IMR-90 (cell line): ENCODE results near the gene ADAMTS16. TPM values are rescaled to one million over a fixed set of nuclear protein-coding genes. Genes with fewer than 3 reads are reported as not detected.

Experiments used
- ATAC-seq: fragments of 200-7000 bp; cut with Tn5 transposase; 2 replicates; pipeline ENCODE4 v1.9.1; 2020; ENCODE audit warnings: low read depth, mild to moderate bottlenecking, moderate library complexity
- BruUV-seq: library from RNA; stranded (reverse); fragments of 400-500 nt; replicated peaks from 2 replicates; lab custom pipeline; 2021; lab: Mats Ljungman, UMichigan
- CTCF ChIA-PET: fragments of 300-600 bp; formaldehyde crosslinking; extraction: SDS; loops from one replicate; lab custom pipeline; 2021; ENCODE audit warnings: antibody characterized with exemption; lab: Yijun Ruan, JAX
- POLR2A ChIA-PET: fragments of 300-600 bp; sonication (Branson Sonifier 250); formaldehyde crosslinking; loops from one replicate; lab custom pipeline; 2022; ENCODE audit warnings: antibody characterized with exemption; ENCODE audit not compliant: unreplicated experiment; lab: Charles Lee
- DNase-seq: peaks from one replicate; pipeline ENCODE4 v3.0.0; 2013
- H2AFZ ChIP-seq: replicated peaks from 2 replicates; pipeline ENCODE3; 2013; ENCODE audit warnings: low read length, mild to moderate bottlenecking; ENCODE audit not compliant: poor library complexity
- H2AK5ac ChIP-seq: 2 replicates; pipeline ENCODE4 v1.6.1; 2013; ENCODE audit warnings: low read depth, low read length, inconsistent platforms
- H2AK9ac ChIP-seq: replicated peaks from 2 replicates; pipeline ENCODE3; 2013; ENCODE audit warnings: mild to moderate bottlenecking, low read depth, low read length, moderate library complexity; ENCODE audit not compliant: poor library complexity
- H2BK120ac ChIP-seq: 2 replicates; pipeline ENCODE4 v1.6.1; 2013; ENCODE audit warnings: low read depth, low read length, inconsistent platforms
- H2BK15ac ChIP-seq: 3 replicates; pipeline ENCODE4 v1.6.1; 2013; ENCODE audit warnings: low read depth, low read length, inconsistent platforms
- H2BK20ac ChIP-seq: 2 replicates; pipeline ENCODE4 v1.6.1; 2013; ENCODE audit warnings: low read depth, mild to moderate bottlenecking, inconsistent platforms, low read length, moderate library complexity
- H2BK5ac ChIP-seq: 2 replicates; pipeline ENCODE4 v1.6.1; 2013; ENCODE audit warnings: mild to moderate bottlenecking, low read depth, low read length, inconsistent platforms; ENCODE audit not compliant: poor library complexity, severe bottlenecking
- H3K14ac ChIP-seq: replicated peaks from 2 replicates; pipeline ENCODE4 v1.6.1; 2013; ENCODE audit warnings: low read depth, low read length, inconsistent platforms
- H3K18ac ChIP-seq: 2 replicates; pipeline ENCODE4 v1.6.1; 2013; ENCODE audit warnings: low read depth, low read length, control low read depth
- H3K23ac ChIP-seq: 2 replicates; pipeline ENCODE4 v1.6.1; 2013; ENCODE audit warnings: low read depth, low read length, inconsistent platforms
- H3K27ac ChIP-seq: 2 replicates; pipeline ENCODE4 v1.5.1; 2013; ENCODE audit warnings: mild to moderate bottlenecking, control low read depth, low read length; ENCODE audit not compliant: insufficient read depth
- H3K27me3 ChIP-seq: 2 replicates; pipeline ENCODE4 v1.6.1; 2013; ENCODE audit warnings: low read length; ENCODE audit not compliant: control insufficient read depth, insufficient read depth
- H3K36me3 ChIP-seq: 2 replicates; pipeline ENCODE4 v1.6.1; 2013; ENCODE audit warnings: low read length, mixed read lengths; ENCODE audit not compliant: control insufficient read depth, insufficient read depth
- H3K4ac ChIP-seq: 2 replicates; pipeline ENCODE4 v1.6.1; 2013; ENCODE audit warnings: low read depth, low read length, inconsistent platforms
- H3K4me1 ChIP-seq: 2 replicates; pipeline ENCODE4 v1.6.1; 2013; ENCODE audit warnings: low read length, mixed read lengths; ENCODE audit not compliant: control insufficient read depth, insufficient read depth
- H3K4me2 ChIP-seq: 2 replicates; pipeline ENCODE4 v1.6.1; 2013; ENCODE audit warnings: low read depth, mild to moderate bottlenecking, control low read depth, low read length, moderate library complexity
- H3K4me3 ChIP-seq: 2 replicates; pipeline ENCODE4 v1.5.1; 2013; ENCODE audit warnings: low read depth, mild to moderate bottlenecking, control low read depth, low read length, moderate library complexity; ENCODE audit not compliant: insufficient read depth
- H3K56ac ChIP-seq: 2 replicates; pipeline ENCODE4 v1.6.1; 2013; ENCODE audit warnings: low read length, inconsistent platforms; ENCODE audit not compliant: insufficient read depth; ENCODE audit errors: extremely low read depth
- H3K79me1 ChIP-seq, 2 experiments: 2 replicates each; pipeline ENCODE4 v1.6.1; 2013; ENCODE audit warnings: low read length in 2 of 2, inconsistent platforms in 1 of 2, low read depth in 1 of 2
- H3K9ac ChIP-seq: 2 replicates; pipeline ENCODE4 v1.6.1; 2013; ENCODE audit warnings: low read depth, low read length, control low read depth
- H3K9me1 ChIP-seq: 2 replicates; pipeline ENCODE4 v1.6.1; 2013; ENCODE audit warnings: low read length, inconsistent platforms; ENCODE audit not compliant: insufficient read depth
- H3K9me3 ChIP-seq: 2 replicates; pipeline ENCODE4 v1.6.1; 2013; ENCODE audit warnings: low read length; ENCODE audit not compliant: control insufficient read depth, insufficient read depth
- H4K20me1 ChIP-seq: 2 replicates; pipeline ENCODE4 v1.6.1; 2013; ENCODE audit warnings: low read length, inconsistent platforms; ENCODE audit not compliant: insufficient read depth
- H4K5ac ChIP-seq: 2 replicates; pipeline ENCODE4 v1.6.1; 2013; ENCODE audit warnings: mild to moderate bottlenecking, low read depth, low read length, control low read depth
- H4K8ac ChIP-seq, 2 experiments: 2 replicates each; pipeline ENCODE4 v1.6.1; 2013; ENCODE audit warnings: low read depth in 2 of 2, low read length in 2 of 2, control low read depth in 1 of 2, inconsistent platforms in 1 of 2
- H4K91ac ChIP-seq: 2 replicates; pipeline ENCODE4 v1.6.1; 2013; ENCODE audit warnings: low read depth, low read length, inconsistent platforms; ENCODE audit not compliant: insufficient read depth
- CHD1 ChIP-seq: IDR thresholded peaks from 2 replicates; pipeline ENCODE4 v1.6.1; 2012; ENCODE audit warnings: low read depth, low read length, improper control_type of control experiment
- MXI1 ChIP-seq: IDR thresholded peaks from 2 replicates; pipeline ENCODE4 v1.6.1; 2012; ENCODE audit warnings: low read depth, mild to moderate bottlenecking, low read length, moderate library complexity, borderline replicate concordance
- SMC3 ChIP-seq: fragments of 150-350 bp; IDR thresholded peaks from 2 replicates; pipeline ENCODE4 v1.6.1; 2016; ENCODE audit warnings: low read depth, mild to moderate bottlenecking, antibody characterized with exemption, low read length, moderate library complexity
- WGBS, 2 experiments: methylation state at CpG; one replicate each; pipeline versions ENCODE4 v1.1.5 to v1.1.7; 2013; ENCODE audit warnings: missing lambda C conversion rate in 2 of 2; ENCODE audit not compliant: insufficient read length in 1 of 2; ENCODE audit errors: extremely low coverage in 2 of 2; 5-methylcytosine and 5-hydroxymethylcytosine counted together
- dilution Hi-C: fragments of 300-500 bp; cut with HindIII; formaldehyde crosslinking; loops from one replicate; pipeline ENCODE4 v1.14.3; 2018; ENCODE audit warnings: low sequenced_read_pairs; ENCODE audit not compliant: unreplicated experiment
- in situ Hi-C: fragments of 300-500 bp; cut with MboI; formaldehyde crosslinking; loops from 3 replicates; pipeline ENCODE4 v1.14.3; 2019; ENCODE audit warnings: low sequenced_read_pairs, inconsistent platforms, mixed read lengths
- intact Hi-C: fragments of 100-400 bp; cut with micrococcal nuclease; formaldehyde crosslinking; loops from 2 replicates; pipeline ENCODE4 v1.10.0; 2022
- polyA plus RNA-seq, 3 experiments: library from polyadenylated mRNA; depleted of rRNA; stranded (reverse); fragments of >200 nt; gene quantifications; 2 replicates each; pipeline ENCODE4 v1.2.3, GENCODE V29; 2012; ENCODE audit warnings: low replicate concordance in 1 of 3
- total RNA-seq: library from RNA; depleted of rRNA; stranded (reverse); fragments of >200 nt; gene quantifications from 2 replicates; pipeline ENCODE4 v1.2.3, GENCODE V29; 2012
- TF ChIP-seq, protein P1 (sequence below): fragments of 150-350 bp; IDR thresholded peaks from 2 replicates; pipeline ENCODE4 v1.6.1; 2016; ENCODE audit warnings: low read depth, mild to moderate bottlenecking, low read length, moderate library complexity, borderline replicate concordance

The ADAMTS16 gene
- total and polyA plus RNA-seq, 2 of the 4 experiments (the other 2 are of a cell fraction) = 0.09 to 0.18 TPM

- H3K79me1 ChIP-seq = no peaks in the 10 kb centered on the region
- H2BK15ac ChIP-seq = no peak overlapping the region
- H3K9me3 ChIP-seq = peaks cover 2% of the 10 kb centered on the region; the same call in 1 of the 2 replicates
- H3K27me3 ChIP-seq = no peaks in the 10 kb centered on the region
- H2BK20ac ChIP-seq = no peak overlapping the region
- H3K9ac ChIP-seq = no peak overlapping the region
- no peak overlapping the region for H3K56ac ChIP-seq
- no peak overlapping the region for H3K23ac ChIP-seq
- no peaks in the 10 kb centered on the region for H3K4me1 ChIP-seq
- DNase-seq = no peak
- no peak overlapping the region for H3K27ac ChIP-seq
- H3K4ac ChIP-seq = no peak overlapping the region
- dilution Hi-C loops (no loop called here), intact Hi-C loops (no loop called here), in situ Hi-C loops (no loop called here)
- no TSS peak for BruUV-seq
- H3K18ac ChIP-seq = no peak overlapping the region
- H4K5ac ChIP-seq = no peak overlapping the region
- CTCF ChIA-PET = no interaction called here
- no peak overlapping the region for H4K8ac ChIP-seq
- H3K4me3 ChIP-seq = no peak overlapping the region
- ATAC-seq = no peak
- no peak for TF ChIP-seq SMC3
- no peak for TF ChIP-seq CHD1
- no peak for TF ChIP-seq MXI1
- TF ChIP-seq, protein P1, sequence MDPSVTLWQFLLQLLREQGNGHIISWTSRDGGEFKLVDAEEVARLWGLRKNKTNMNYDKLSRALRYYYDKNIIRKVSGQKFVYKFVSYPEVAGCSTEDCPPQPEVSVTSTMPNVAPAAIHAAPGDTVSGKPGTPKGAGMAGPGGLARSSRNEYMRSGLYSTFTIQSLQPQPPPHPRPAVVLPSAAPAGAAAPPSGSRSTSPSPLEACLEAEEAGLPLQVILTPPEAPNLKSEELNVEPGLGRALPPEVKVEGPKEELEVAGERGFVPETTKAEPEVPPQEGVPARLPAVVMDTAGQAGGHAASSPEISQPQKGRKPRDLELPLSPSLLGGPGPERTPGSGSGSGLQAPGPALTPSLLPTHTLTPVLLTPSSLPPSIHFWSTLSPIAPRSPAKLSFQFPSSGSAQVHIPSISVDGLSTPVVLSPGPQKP = no peak
- no CpG with 5 or more reads among the region's 3 CpGs for WGBS, 2 experiments
- H3K4me2 ChIP-seq = no peak overlapping the region
- no peak overlapping the region for H2BK5ac ChIP-seq
- no peak overlapping the region for H4K91ac ChIP-seq
- no peak overlapping the region for H2AK9ac ChIP-seq
- no peak overlapping the region for H2AK5ac ChIP-seq
- no peaks in the 10 kb centered on the region for H3K9me1 ChIP-seq
- H2AFZ ChIP-seq = no peak overlapping the region
- H4K20me1 ChIP-seq = no peaks in the 10 kb centered on the region
- no peak overlapping the region for H2BK120ac ChIP-seq
- POLR2A ChIA-PET = no interaction called here
- no peaks in the 10 kb centered on the region for H3K36me3 ChIP-seq
- no peak overlapping the region for H3K14ac ChIP-seq
Observed at GRCh38 chr5:5363045-5363444, 222.9 kb downstream of the ADAMTS16 start.
